Ecto neural progenitor cell (in vitro differentiated cells): Measurements from ENCODE around the gene INSC.

Experiments used
- DNase-seq: peaks from one replicate; pipeline ENCODE4 v3.0.0-alpha.2; 2018; ENCODE audit warnings: low spot score

Gene INSC

DNA sequence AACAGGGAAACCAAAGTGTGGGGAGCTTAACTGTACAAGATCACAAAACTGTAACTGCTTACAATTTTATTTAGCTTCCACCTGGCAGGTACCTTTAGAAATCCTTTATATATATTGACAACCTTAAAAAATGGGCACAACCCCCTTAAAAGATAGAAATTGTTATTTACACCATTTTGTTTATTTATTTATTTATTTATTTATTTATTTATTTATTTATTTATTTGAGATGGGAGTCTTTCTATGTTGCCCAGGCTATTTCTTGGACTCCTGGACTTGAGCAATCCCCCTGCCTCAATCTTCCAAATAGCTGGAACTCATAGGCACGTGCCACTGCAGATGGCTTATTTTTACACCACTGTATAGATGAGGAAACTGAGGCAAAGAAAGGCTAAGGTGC lies 74.5 kb downstream of the INSC start:
- DNase-seq = no peak

DNA sequence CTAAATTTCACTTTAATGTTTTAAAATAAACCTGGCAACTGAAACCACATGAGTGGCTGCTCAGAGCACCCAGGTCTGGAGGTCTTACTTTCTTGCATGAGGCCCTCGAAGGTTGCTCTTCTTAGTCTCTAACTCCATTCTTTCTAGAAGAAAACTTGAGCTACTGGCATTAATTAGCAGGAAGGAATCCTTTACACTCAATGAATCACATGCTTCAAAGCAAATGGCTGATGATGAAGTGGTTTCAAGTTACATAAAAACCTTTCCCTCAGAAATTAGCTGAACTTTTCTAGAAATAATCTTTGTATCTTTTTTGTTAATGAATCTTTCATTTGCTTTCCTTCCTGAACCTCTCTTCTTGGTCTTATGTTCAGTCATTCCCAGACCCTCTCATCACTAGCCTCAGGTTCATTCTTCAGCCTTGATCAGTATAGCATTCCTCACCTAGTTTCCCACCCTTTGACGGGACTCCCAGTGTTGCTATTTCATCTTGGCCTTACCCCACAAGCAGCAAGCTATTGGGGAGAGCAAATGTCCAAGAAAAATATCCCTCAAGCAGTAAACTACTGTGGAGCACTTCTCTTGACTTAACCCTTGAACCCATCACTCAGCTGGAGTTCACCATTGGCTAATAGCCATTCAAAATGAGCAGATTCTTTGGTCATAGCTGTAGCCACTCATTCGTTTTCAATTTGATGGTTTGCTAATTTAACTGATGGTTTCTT lies 75.1 kb downstream of the INSC start:
- no peak for DNase-seq

DNA sequence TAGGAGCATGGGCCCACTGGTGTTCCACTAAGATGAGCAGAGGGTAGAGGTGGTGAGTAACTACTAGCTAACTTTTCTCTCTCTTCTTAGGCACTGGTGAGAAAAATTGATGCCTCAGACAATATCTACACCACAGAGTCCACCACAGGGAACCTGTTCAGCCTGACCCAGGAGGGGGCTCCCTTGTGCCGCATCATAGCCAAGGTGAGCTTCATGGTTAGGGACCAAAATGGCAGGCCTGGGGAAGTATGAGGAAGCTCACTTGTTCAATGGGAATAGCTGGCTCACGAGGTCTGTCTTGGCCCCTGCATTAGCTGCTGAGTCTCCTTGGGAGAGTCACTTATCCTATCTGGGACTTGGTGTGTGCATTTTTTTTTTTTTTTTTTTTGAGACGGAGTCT lies 75.9 kb downstream of the INSC start:
- no peak for DNase-seq

DNA sequence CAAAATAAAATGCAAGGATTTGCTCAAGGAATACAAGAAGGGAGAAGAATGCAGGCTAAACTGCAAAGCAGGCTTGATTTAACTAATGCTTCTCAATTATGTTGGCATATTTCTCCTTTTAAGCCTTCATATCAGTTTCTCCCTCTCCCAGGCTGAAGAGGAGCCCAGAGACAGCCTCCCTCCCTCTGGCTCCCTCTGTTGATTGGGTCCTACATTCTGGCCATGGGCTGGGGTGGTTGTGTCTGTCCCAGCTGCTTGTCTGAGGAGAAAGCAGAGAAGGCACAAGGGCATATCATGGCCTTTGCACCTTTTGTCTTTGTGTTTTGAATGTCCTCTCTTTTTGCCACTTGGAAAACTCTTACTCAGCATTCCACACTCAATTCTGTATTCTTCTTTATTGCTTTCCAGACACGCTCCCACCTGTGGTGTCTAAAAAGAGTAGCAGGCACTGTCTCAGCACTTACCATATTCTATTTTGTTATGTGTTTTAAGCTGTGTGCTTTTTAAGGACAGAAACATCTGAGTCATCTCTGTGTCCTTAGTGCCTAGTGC lies 77.4 kb downstream of the INSC start:
- no peak for DNase-seq

DNA sequence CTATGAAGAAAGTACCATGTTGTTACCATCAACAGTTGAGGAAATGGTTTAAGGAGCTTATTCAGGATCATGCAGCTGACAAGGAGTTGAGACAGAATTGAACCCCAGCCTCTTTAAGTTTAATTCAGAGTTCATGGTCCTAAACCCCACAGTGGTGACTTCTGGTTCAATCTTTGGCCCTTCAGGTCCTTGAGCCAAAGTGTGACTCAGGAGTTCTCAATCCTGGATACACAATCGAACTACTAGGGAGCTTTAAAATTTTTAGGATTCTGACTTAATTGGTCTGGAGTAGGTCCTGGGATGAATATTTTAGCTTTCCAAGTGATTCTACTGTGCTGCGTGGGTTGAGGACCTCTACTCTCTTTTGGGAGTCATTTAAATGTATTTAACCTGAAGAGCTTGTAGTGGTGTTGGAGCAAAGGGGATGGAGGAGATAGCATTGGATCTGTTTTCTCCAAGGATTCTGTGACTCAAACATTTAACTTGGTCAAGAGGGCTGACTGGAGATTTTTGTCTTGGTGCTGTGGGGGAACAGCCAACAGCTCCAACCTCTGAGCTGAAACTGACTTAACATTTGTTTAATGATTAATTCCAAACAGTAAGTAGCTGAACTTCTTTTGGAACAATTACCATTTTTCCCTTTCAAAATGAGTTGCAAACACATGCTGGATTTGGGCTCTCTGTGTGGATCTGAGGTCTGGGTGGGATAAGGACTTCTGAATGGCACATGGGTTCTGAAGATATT lies 80.1 kb downstream of the INSC start:
- DNase-seq = no peak

DNA sequence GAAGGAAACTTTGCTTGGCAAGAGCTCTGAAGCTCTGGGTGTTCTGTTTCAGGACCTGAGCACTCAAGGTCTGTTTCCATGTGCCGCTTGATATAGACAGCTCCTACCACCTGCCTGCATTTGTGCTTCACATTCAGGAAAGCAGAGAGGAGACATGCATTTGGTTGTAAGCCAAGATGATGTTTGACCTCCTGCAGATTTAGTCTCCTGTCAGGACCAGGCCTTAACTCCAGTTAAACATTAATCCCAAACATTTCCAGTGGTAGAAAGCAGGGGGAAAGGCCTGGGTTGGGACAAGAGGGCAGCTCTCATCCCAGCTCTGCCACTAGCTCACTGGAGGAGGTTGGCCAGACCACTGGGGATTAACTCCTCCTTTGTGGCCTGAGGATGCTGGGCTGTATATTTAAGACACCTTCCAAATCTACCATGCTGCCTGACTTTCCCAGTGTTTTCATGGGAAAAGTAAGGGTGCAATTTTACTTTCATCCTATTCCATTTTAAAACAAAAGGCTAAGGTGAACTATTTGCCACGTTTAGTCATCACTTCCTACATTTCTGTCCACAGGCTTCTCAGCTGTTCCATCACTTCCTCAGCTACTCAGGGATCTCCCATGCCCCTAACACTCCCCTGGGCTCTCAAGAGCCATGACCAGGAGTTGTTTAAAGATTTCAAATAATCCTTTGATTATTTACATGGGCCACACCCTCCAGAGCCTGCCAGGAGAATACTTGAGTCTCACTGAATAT lies 80.9 kb downstream of the INSC start:
- DNase-seq = no peak

DNA sequence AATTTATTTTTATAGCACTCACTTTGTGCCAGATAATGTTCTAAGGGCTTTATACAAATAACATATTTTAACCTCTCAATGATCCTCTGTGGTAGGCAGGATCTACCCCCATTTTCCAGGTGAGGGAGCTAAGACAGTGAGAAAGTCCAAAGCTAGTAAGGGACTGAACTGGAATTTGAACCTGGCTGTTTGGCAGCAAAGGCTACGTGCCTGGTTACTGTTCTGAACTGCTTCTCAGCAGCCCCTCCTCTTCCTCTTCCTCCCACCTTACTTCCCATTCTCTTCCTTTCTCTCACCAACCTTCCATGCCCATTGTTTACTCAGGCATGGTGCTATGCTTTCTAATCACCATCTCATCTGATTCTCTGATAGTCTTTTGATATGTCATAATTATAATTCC lies 82.0 kb downstream of the INSC start:
- no peak for DNase-seq

DNA sequence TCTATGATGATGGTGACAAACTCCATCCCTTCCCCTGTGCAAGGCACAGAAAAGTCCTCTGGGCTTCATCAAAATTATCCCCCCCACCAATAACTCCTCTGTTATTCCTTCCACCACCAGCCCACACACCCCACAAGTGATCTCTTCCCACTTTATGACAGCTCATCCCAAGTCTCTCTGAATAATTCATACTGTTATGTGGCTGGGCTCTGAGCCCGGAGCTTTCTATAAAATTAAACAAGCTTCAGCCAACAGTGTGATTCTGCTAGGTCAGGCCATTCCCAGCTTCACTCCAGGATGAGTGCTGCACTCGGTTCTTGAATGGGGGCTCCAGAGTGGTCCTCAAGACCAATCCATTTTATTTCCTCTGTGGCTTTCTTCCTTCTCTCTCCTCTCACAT lies 83.0 kb downstream of the INSC start:
- no peak for DNase-seq

DNA sequence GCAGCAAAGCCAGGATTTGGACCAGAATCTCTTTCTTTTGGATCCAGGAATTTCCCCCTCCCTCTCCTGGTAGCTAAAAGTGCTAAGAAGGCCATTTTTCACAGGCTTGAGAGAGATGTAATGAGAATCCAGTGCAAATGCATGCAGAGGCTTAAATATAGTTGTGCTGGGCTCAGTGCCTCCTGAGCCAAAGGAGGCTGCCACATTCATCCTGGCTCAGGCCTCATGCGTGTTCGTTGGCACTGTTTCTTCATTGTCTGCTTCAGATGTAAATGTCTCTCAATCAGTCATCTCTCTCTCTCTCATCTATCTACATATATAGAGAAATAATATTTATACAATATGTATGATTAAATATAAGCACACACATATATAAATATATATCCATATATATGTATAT lies 83.6 kb downstream of the INSC start:
- peak; percentile 3 for DNase-seq

DNA sequence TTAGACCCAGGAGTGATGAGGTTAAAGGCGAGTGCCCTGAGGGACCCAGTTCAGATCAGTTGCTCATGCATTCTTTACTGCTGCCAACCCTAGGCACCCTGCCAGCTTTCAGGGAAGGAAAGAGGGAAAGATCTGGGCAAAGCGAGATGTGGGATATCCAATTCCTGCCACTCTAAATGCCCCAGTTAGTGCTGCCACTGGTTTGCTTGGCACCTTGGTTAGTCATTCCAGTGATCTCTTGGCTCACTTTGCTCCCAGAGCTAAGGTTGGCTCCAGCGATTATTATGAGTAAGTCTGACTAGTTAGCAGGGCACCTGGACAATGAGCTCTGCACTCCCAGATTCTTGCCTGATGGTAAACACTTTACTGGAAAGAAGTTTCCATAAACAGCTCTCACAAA lies 85.0 kb downstream of the INSC start:
- peak; percentile 1 for DNase-seq

DNA sequence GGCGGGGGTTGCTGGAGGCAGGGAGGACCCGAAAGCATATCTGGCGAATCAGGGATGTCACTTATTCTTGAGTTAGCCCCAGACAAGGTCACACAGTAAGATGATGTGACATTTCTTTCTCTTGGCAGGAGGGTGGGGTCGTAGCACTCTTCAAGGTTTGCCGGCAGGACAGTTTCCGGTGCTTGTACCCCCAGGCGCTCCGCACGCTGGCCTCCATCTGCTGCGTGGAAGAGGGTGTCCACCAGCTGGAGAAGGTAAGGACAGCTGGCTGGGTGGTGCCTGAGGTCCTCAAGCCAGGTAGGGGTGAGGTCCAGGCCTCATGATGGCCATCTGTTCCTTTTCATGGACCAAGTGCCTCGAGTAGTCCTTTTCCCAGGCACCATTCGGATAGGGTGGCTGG lies 86.0 kb downstream of the INSC start:
- DNase-seq = no peak

DNA sequence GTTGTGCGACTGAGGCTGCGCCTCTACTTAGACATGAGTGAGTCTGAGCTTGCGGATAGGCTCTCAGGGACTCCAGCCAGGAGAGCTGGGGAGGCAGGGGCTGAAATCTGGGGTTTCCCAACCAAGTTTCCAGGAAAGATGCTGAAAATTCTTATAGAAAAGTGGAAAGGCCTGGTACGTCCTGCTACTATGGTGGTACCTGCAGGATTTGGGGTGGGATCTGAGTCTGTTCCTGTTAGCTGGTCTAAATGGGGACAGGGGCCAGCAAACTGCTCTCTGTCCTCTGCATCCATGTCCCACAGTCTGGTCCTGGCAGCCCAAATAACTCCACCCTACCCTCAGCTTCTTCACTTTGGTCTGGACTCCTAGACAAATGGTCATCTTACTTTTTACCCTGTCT lies 86.9 kb downstream of the INSC start:
- DNase-seq = no peak

DNA sequence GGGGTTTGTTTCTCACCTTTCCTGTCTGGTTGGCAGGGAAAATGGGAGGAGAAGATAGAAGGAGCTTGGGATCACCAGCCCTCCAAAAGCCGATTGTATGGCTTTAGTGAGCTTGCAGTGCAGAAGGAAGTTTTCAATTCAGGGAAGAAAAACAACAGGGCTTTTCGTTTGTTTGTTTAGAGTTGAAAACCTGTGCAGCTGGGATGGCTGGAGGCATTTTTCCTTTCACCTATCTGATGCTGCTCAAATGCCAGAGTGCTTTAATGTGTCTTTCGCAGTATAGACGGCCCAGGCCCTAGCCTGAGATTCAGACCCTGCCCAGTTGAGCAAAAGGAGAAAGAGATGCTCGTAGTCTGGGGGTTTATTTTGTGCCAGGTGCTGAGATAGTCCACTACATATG lies 87.9 kb downstream of the INSC start:
- no peak for DNase-seq

DNA sequence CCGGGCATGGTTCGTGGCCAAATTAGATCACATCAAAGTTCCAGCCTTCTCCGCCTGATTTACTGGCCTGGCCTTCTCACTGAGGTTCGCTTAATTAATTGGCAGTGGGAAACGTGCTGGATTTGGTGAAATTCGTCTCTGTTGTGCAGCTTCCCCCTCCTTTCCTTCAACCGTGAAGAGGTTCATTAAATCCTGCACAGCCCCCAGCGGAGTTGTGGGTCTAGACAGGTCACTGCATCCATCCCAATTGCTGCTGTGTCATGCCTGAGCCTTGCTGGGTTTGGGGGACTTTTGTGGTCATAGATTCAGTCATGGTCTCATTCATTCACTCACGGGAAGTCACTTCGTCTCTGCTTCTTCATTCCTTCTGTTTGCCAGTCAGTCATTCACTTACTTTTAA lies 90.0 kb downstream of the INSC start:
- DNase-seq = no peak

DNA sequence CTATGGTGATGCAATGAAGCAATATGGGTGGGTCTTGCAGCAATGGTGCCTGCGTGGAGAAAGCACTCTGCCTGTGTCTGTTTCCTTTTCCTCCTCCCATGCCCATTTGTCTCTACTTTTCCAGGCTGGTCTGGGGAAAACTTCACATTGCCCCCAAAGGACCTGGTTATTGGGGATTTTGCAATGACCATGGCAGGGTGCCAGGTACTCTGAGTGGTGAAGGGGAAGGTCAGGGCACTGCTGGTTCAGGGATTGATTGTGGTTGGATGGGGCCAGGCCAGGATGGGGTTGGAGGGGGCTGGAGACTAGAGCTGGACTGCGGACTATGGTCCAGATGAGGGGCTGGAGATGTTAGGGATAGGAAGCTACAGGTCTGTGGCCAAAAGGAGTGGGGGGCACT lies 92.1 kb downstream of the INSC start:
- DNase-seq = no peak

DNA sequence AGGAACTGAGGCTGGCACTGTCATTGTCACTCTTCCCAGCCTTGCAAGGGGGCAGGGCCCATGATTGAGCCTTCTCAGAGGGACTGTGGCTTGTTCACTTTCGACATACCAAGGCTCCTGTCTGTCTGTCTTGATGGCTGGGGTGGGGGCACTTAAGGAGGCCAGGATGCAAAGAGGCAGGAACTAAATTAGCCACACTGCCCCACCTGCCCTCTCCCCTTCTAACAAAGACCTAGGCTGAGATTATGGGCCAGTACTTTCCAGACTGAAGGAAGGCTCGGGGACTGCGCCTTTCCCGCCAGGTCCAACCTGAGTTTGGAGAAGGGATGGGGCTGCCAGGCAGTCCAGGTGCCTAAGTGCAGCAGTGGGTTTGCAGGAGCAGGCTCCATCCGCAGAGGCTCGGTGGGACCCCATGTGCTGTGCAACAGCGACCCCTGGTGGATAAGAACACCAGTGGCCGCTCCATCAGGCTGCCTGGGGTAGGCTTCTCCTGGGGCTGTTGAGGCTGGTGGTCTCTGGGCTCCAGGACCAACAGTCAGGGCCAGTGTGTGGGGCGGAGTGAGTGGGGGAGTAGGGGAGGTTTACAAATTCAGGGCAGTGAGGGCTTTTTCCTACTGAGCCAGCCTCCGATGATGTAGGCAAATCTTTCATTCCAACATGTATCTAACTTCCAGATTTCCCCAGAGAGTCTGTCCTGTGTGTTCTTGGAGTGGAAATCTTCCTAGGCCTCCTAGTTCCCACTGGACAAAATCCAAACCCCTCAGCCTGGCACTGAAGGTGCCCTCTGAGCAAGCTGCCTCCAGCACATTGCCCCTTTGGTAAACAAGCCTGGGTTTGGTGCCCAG lies 93.9 kb downstream of the INSC start:
- peak; percentile 90 for DNase-seq

DNA sequence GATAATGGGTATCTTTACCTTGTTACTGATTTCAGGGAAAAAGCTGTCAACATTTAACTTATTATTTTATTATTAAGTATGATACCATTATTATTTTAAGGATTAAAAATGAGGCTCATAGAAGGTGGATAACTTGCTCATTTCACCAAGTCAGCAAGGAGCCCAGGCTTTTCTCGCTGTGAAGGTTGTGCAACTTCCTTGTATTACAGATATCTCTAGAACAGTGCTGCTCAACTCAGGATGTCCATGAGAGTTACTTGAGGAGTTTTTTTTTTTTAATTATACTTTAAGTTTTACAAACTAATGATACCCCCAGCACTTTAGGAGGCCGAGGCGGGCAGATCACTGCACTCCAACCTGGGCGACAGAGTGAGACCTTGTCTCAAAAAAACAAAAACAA lies 98.2 kb downstream of the INSC start:
- no peak for DNase-seq

DNA sequence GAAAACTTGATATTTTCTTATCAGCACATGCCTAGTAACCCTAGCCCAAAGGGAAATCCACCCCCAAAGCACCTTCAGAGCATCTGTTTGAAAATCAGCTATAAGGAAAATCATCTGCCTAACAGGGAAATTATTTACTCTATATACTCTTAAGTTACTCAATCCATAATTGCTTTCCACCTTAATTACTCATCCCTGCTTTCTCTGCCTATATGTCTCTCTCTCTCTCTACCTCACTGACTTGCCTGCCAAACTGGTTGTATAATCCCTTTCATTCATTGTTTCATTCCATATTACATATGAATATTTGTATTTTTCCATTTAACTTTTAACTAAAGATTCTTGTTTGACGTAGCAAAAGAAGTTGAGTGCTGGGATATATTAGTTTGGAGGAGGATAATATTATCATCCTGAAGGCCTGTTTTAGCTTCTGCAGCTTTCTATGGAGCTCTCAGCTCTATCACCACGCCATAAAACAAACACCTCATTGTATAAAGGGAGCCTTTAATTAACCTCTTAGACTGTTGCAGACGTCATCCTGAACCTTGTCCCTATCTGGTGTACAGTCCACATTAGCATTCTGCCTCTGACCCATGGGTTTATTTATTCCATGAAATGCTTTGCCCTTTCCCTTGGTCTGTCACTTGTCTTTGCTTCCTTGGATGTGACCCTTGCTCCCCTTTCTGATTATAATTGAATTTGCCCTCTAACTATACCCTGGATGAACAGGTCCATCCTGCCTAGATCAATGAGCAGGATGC lies 98.9 kb downstream of the INSC start:
- DNase-seq = no peak

DNA sequence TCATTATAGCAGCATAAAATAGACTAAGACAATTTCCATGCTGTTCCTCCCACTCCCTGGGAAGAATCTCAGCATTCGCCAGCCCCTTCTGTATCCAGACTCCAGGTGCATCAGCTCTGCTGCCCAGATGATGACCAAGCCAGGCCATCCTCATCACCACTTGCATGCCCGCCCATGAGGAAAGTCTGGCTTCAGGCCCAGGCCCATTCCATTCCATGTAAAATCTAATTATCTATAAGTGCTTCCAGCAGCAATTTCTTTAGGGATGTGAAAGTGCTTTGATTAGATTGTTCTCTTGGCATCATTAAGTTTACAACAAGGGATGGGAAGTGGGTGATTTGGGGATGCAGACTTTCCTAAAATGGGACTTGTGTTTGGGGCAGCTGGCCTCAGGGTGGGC lies 100.3 kb downstream of the INSC start:
- DNase-seq = no peak

DNA sequence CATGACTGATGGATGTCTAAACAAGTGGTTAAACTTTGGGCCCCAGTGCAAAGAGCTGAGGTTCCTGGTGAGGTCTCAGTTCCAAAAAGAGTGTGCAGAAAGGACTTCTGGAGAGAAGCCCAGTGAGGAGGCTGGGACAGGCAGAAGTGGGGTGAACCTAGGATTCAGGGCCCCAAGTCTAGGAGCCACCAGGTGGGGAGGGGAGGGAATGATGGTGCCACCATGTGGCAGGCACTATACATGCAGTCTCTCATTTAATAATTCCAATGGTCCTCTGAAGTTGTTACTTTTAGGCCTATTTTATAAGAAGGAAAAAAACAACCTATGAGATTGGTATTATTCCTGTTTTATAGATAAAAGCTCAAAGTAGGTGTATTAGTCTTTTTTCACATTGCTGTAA lies 102.0 kb downstream of the INSC start:
- DNase-seq = no peak

DNA sequence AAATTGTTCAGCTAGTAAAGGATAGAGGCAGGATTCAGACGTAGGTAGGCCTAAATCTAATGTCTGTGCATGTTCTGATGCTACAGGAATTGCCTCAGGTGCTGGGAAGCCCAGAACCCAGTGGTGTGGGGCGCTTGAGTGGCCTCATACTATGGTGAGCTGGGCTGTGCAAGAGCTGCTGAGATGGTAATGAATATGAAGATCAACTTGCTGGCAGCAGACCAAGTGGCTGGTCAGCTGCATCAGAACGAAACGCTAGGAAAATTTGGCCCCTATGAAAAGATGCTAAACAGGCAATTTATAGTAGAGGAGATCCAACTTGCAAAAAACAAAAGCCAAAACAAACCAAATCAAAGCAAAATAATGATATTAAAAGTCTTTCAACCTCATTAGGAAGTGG lies 102.7 kb downstream of the INSC start:
- DNase-seq = no peak
